Mesenchymal stem cell (in vitro differentiated cells and primary cell): ENCODE measurements around the gene MSI2.

Experiments used
- DNase-seq: peaks from one replicate; pipeline ENCODE4 v3.0.0-alpha.2; 2013
- H2AFZ ChIP-seq: one replicate; pipeline ENCODE4 v1.6.1; 2013; ENCODE audit warnings: low read depth, mild to moderate bottlenecking, control low read depth, inconsistent platforms, low read length, moderate library complexity
- H2AK5ac ChIP-seq: 2 replicates; pipeline ENCODE4 v1.6.1; 2013; ENCODE audit warnings: low read length, moderate library complexity, mild to moderate bottlenecking, inconsistent platforms; ENCODE audit not compliant: severe bottlenecking
- H2BK120ac ChIP-seq: one replicate; pipeline ENCODE4 v1.6.1; 2013; ENCODE audit warnings: low read depth, mild to moderate bottlenecking, inconsistent platforms, low read length, moderate library complexity
- H2BK12ac ChIP-seq, 2 experiments: one replicate each; pipeline ENCODE4 v1.6.1; 2013; ENCODE audit warnings: inconsistent platforms in 2 of 2, low read length in 2 of 2, mild to moderate bottlenecking in 2 of 2, moderate library complexity in 2 of 2, control low read depth in 1 of 2
- H2BK15ac ChIP-seq: one replicate; pipeline ENCODE4 v1.6.1; 2013; ENCODE audit warnings: mild to moderate bottlenecking, low read depth, inconsistent platforms; ENCODE audit not compliant: poor library complexity, severe bottlenecking
- H2BK5ac ChIP-seq: 2 replicates; pipeline ENCODE4 v1.6.1; 2013; ENCODE audit warnings: low read depth, mild to moderate bottlenecking, low read length, control low read depth, inconsistent platforms; ENCODE audit not compliant: poor library complexity, severe bottlenecking
- H3K14ac ChIP-seq, 2 experiments: one replicate each; pipeline ENCODE4 v1.6.1; 2013; ENCODE audit warnings: inconsistent platforms in 2 of 2, low read length in 2 of 2, control low read depth in 1 of 2, mild to moderate bottlenecking in 1 of 2, moderate library complexity in 1 of 2
- H3K18ac ChIP-seq, 2 experiments: one replicate each; pipeline ENCODE4 v1.6.1; 2013; ENCODE audit warnings: inconsistent platforms in 2 of 2, low read length in 2 of 2, control low read depth in 1 of 2, low read depth in 1 of 2, mild to moderate bottlenecking in 1 of 2
- H3K23ac ChIP-seq, 2 experiments: one replicate each; pipeline ENCODE4 v1.6.1; 2013; ENCODE audit warnings: inconsistent platforms in 2 of 2, low read length in 2 of 2, mild to moderate bottlenecking in 2 of 2, moderate library complexity in 2 of 2, control low read depth in 1 of 2
- H3K27ac ChIP-seq: 2 replicates; pipeline ENCODE4 v1.5.1; 2013; ENCODE audit warnings: mild to moderate bottlenecking, moderate library complexity, low read length, control low read depth, inconsistent platforms; ENCODE audit not compliant: poor library complexity, severe bottlenecking
- H3K27me3 ChIP-seq, 2 experiments: 2 replicates each; pipeline versions ENCODE4 v1.6.1 to v1.7.0; 2013; ENCODE audit warnings: low read length in 2 of 2, mild to moderate bottlenecking in 2 of 2, moderate library complexity in 2 of 2, control low read depth in 1 of 2, inconsistent platforms in 1 of 2; ENCODE audit not compliant: control insufficient read depth in 1 of 2, insufficient read depth in 1 of 2
- H3K36me3 ChIP-seq, 2 experiments: 2 replicates each; pipeline versions ENCODE4 v1.6.1 to v1.7.0; 2013; ENCODE audit warnings: low read length in 2 of 2, control low read depth in 1 of 2, inconsistent platforms in 1 of 2, low read depth in 1 of 2, mild to moderate bottlenecking in 1 of 2; ENCODE audit not compliant: insufficient read depth in 2 of 2, control insufficient read depth in 1 of 2
- H3K4ac ChIP-seq, 2 experiments: one replicate each; pipeline ENCODE4 v1.6.1; 2013; ENCODE audit warnings: inconsistent platforms in 2 of 2, low read length in 2 of 2, mild to moderate bottlenecking in 2 of 2, moderate library complexity in 2 of 2, control low read depth in 1 of 2, low read depth in 1 of 2
- H3K4me1 ChIP-seq: 2 replicates; pipeline ENCODE4 v1.6.1; 2013; ENCODE audit warnings: low read depth, low read length, control low read depth; ENCODE audit not compliant: control insufficient read depth, insufficient read depth
- H3K4me2 ChIP-seq: 2 replicates; pipeline ENCODE4 v1.6.1; 2013; ENCODE audit warnings: low read length, mild to moderate bottlenecking, inconsistent platforms; ENCODE audit not compliant: poor library complexity, severe bottlenecking
- H3K4me3 ChIP-seq, 2 experiments: 2 replicates each; pipeline versions ENCODE4 v1.5.1 to v1.7.0; 2013; ENCODE audit warnings: low read length in 2 of 2, mild to moderate bottlenecking in 2 of 2, control low read depth in 1 of 2, low read depth in 1 of 2; ENCODE audit not compliant: insufficient read depth in 1 of 2
- H3K79me1 ChIP-seq: replicated peaks from 2 replicates; pipeline ENCODE4 v1.6.1; 2013; ENCODE audit warnings: mild to moderate bottlenecking, control low read depth, low read length, inconsistent platforms; ENCODE audit not compliant: poor library complexity, severe bottlenecking
- H3K9ac ChIP-seq: 2 replicates; pipeline ENCODE4 v1.7.0; 2013; ENCODE audit warnings: mild to moderate bottlenecking, low read length, moderate library complexity
- H3K9me3 ChIP-seq: 2 replicates; pipeline ENCODE4 v1.7.0; 2013; ENCODE audit warnings: mild to moderate bottlenecking, low read length; ENCODE audit not compliant: control insufficient read depth
- H4K8ac ChIP-seq: one replicate; pipeline ENCODE4 v1.6.1; 2013; ENCODE audit warnings: inconsistent platforms, mild to moderate bottlenecking, low read length, moderate library complexity
- H4K91ac ChIP-seq: one replicate; pipeline ENCODE4 v1.6.1; 2013; ENCODE audit warnings: mild to moderate bottlenecking, low read length, inconsistent platforms
- WGBS: methylation state at CpG from one replicate; pipeline ENCODE4 v1.1.7; 2013; ENCODE audit warnings: mixed read lengths; 5-methylcytosine and 5-hydroxymethylcytosine counted together

MSI2 gene

DNA sequence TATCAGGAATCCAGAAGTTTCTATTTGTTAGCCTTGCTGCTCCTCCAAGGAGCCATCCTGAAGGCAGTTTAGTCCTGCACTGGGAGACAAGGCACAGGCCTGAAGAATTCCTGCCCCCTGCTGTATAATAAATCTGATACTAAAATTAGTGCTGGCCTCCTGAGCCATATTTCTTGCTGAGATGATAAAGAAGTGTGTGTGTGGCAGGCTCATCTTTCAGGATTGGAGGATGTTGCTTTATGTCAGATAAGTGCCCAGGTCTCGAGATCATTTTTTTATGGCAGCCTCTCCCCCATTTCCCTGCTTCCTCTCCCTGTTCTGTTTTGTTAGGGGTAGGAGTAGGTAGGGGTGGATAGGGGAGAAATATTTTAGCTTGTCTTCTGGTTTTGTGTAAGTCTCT lies 26.0 kb downstream of the MSI2 start:
- peaks cover 0 to 23% of the 10 kb centered on the region in 2 experiments for H3K36me3 ChIP-seq
- no peak overlapping the region for H3K4me2 ChIP-seq
- no peak overlapping the region for H2AFZ ChIP-seq
- no peak overlapping the region for H3K23ac ChIP-seq
- no peak overlapping the region for H2BK12ac ChIP-seq
- H3K27me3 ChIP-seq = no peaks in the 10 kb centered on the region
- no peak overlapping the region for H3K4me3 ChIP-seq
- DNase-seq = no peak
- no peak overlapping the region for H2BK120ac ChIP-seq
- no peak overlapping the region for H3K18ac ChIP-seq
- WGBS = 67% methylated on average over 1 of the region's 1 CpG
- no peak overlapping the region for H2BK5ac ChIP-seq
- no peak overlapping the region for H3K27ac ChIP-seq
- H2BK15ac ChIP-seq = no peak overlapping the region
- H4K8ac ChIP-seq = no peak overlapping the region
- no peak overlapping the region for H4K91ac ChIP-seq
- H3K9ac ChIP-seq = no peak overlapping the region
- peaks cover 7% of the 10 kb centered on the region for H3K4me1 ChIP-seq
- no peak overlapping the region for H2AK5ac ChIP-seq
- H3K14ac ChIP-seq = no peak overlapping the region
- H3K79me1 ChIP-seq = peaks cover 39% of the 10 kb centered on the region
- no peak overlapping the region for H3K4ac ChIP-seq
- H3K9me3 ChIP-seq = no peaks in the 10 kb centered on the region

- Histone ChIP-seq H3K9me3 (no peaks in the 10 kb centered on the region), H2BK5ac (no peak overlapping the region), H3K18ac (no peak overlapping the region), H2BK15ac (peak overlapping the region; percentile 12), H3K4me2 (no peak overlapping the region), H3K36me3 (peaks cover 0 to 27% of the 10 kb centered on the region in 2 experiments), H3K79me1 (peaks cover 44% of the 10 kb centered on the region), H3K23ac (no peak overlapping the region), H3K4me3 (no peak overlapping the region), H2BK12ac (no peak overlapping the region), H3K4me1 (peaks cover 7% of the 10 kb centered on the region), H4K8ac (no peak overlapping the region), H2BK120ac (no peak overlapping the region), H3K27ac (no peak overlapping the region), H2AK5ac (no peak overlapping the region), H4K91ac (no peak overlapping the region), H3K9ac (no peak overlapping the region), H3K4ac (no peak overlapping the region), H2AFZ (no peak overlapping the region), H3K27me3 (no peaks in the 10 kb centered on the region), H3K14ac (no peak overlapping the region)
- WGBS = 97% methylated on average over 16 of the region's 18 CpGs
- no peak for DNase-seq
Observed at GRCh38 chr17:57283203-57283971, 27.1 kb downstream of the MSI2 start.

DNA sequence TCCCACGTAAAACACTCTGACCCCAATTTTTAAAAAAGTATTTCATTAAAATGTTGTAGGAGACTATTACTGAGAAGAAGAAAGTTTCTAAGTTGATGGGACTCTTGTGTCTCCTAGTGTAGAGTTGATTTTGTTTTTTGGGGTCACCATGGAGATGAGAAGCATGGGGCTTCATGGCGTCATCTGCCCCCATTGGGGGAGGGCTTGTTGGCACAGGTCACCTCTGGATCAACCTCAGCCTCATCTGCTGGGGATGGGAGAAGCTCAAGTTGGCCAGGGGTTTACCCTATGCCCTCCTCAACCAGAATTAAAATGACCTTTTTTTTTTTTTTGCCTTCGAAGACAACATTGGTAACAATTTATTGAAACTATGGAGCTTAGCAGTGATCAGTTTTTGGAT lies 28.3 kb downstream of the MSI2 start:
- Histone ChIP-seq H3K4me2 (no peak overlapping the region), H3K4ac (no peak overlapping the region), H3K9ac (no peak overlapping the region), H3K23ac (no peak overlapping the region), H3K36me3 (peaks cover 0 to 24% of the 10 kb centered on the region in 2 experiments), H3K4me3 (no peak overlapping the region), H2AFZ (no peak overlapping the region), H4K8ac (no peak overlapping the region), H3K27ac (no peak overlapping the region), H2BK12ac (no peak overlapping the region), H3K18ac (no peak overlapping the region), H4K91ac (no peak overlapping the region), H2BK120ac (no peak overlapping the region), H2BK15ac (no peak overlapping the region), H3K27me3 (no peaks in the 10 kb centered on the region), H3K14ac (no peak overlapping the region), H2BK5ac (no peak overlapping the region), H3K9me3 (no peaks in the 10 kb centered on the region), H2AK5ac (no peak overlapping the region), H3K4me1 (peaks cover 7% of the 10 kb centered on the region), H3K79me1 (peaks cover 51% of the 10 kb centered on the region)
- no peak for DNase-seq
- 100% methylated on average over 1 of the region's 3 CpGs for WGBS

GRCh38 chr17:57284984-57285646 lies 28.8 kb downstream of the MSI2 start:
- Histone ChIP-seq H3K9ac (no peak overlapping the region), H3K23ac (no peak overlapping the region), H3K79me1 (peaks cover 50% of the 10 kb centered on the region), H3K14ac (no peak overlapping the region), H3K27me3 (no peaks in the 10 kb centered on the region), H3K9me3 (no peaks in the 10 kb centered on the region), H2AK5ac (peak overlapping the region; percentile 45), H3K18ac (no peak overlapping the region), H3K36me3 (peaks cover 0 to 24% of the 10 kb centered on the region in 2 experiments), H2BK120ac (no peak overlapping the region), H2AFZ (no peak overlapping the region), H3K4me2 (no peak overlapping the region), H3K4me1 (peaks cover 7% of the 10 kb centered on the region), H4K8ac (no peak overlapping the region), H2BK5ac (no peak overlapping the region), H3K4ac (no peak overlapping the region), H4K91ac (no peak overlapping the region), H2BK15ac (no peak overlapping the region), H3K4me3 (no peak overlapping the region), H2BK12ac (no peak overlapping the region), H3K27ac (no peak overlapping the region)
- no peak for DNase-seq
- 89% methylated on average over 10 of the region's 13 CpGs for WGBS
